Measurements from ENCODE around the gene SLC7A6.

SLC7A6 gene

GRCh38 chr16:68310437-68310773 lies 46.1 kb downstream of the SLC7A6 start:
- DNase-seq = peak in 1 of 3 donors; percentile 63

DNA sequence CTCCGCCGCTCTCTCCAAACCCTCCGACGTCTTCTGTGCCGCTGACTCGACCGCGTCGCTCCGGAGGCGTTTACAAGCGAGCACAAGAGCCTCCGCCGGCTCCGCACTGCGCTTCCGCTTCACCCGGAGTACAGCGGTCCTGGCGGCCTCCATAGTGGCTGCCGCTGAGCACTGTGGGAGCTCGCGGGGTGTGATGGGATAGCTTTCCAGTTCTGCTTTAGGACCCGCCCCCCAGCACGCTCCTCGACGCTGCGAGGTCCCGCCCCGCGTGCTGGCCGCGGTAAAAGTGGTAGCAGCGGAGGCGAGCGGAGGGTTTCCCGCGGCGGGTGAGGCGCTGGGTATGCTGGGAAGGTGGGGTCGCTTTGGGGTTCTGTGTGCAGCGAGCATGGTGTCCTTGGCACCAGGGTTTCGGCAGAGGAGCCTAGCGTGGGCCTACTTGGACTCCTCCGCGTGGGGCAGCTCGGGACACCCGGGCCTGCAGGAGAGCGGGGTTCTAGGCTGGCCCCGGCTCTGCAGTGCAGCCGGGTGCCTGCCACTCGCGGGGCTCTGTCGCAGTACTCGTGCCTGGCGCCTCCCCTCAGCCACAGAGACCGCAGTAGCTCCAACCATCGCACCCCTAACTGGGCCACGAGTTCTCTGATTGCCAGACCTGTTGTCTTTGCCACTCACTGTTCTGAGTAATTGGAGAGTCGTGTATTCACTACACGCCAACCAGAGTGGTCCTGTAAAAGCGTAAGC lies 46.6 kb downstream of the SLC7A6 start, which contains the start of the genes PRMT7 and SLC7A6OS:
TSS of gene PRMT7 (plus strand) at position 246 of the 738 bp plus-strand sequence. CDS start 4,961 bp downstream, outside the sequence.
TSS of gene SLC7A6OS (minus strand) at position 173 of the 738 bp plus-strand sequence. CDS start at position 153, 20 bp downstream.
- peak; percentile 93 to 96 (median 95) for DNase-seq

DNA sequence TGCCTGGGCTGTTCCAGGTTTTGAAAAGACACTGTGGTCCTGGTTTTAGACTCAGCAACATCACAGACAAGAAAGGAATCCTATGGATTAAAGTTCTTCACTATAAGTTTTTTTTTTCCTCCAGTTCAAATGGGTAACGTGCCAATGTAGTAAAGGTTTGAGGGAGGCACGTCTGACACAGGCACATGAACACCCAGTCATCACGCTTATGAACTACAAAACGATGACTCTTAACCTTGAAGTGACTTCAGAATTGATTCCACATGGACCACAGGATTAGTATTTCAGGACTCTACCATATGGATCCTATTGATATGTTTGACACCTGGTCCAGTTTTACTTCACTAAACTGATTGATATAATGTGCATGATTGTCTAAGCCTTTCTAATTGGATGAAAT lies 48.8 kb downstream of the SLC7A6 start:
- DNase-seq = no peak

- peak; percentile 26 to 55 (median 45) for DNase-seq
These were observed 55.0 kb downstream of the SLC7A6 start for GRCh38 chr16:68319185-68319908.

GRCh38 chr16:68324336-68324735 lies 60.0 kb downstream of the SLC7A6 start:
- DNase-seq = no peak

- no peak for DNase-seq
These were observed 60.5 kb downstream of the SLC7A6 start for GRCh38 chr16:68324780-68325357.

DNA sequence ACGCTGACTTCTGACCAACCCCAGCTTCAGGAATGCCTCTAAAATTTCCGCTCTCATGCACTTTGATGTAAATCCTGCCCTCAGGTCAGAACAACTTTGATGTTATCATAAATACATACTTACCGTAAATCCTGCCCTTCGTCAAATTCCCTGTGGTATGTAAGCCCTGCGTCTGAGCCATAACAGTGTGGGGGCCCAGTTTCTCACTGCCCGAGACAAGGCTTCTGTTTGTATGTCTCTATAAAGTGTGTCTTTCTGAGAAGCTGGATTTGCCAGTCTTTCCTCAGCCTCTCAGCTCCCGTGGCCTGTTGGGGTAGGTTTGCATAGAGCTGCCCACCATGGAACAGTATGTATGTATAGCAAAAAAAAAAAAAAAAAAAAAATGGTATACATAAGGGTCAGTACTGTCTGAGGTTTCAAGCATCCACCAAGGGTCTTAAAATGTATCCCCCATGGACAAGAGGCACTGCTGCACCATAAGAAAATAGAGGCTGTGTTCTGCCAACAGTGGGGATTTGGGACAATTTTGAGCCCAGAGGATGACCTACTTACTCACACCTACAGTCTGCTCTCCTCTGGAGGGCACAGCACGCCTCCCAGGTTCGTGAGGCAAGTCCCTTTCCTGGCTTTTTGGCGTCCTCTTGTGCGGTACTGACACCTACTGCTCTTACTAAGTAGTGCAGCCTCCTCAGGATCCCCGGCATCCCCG lies 64.0 kb downstream of the SLC7A6 start:
- DNase-seq = peak; percentile 82 to 87 (median 86)

GRCh38 chr16:68328860-68329390 lies 64.6 kb downstream of the SLC7A6 start:
- no peak for DNase-seq

- DNase-seq = peak in 1 of 3 donors; percentile 36
These were observed 67.6 kb downstream of the SLC7A6 start for GRCh38 chr16:68331879-68332410.

GRCh38 chr16:68332411-68333121 lies 68.2 kb downstream of the SLC7A6 start:
- DNase-seq = peak; percentile 62 to 75 (median 72)

- DNase-seq = no peak
These were observed 70.8 kb downstream of the SLC7A6 start for GRCh38 chr16:68335175-68335574.

DNA sequence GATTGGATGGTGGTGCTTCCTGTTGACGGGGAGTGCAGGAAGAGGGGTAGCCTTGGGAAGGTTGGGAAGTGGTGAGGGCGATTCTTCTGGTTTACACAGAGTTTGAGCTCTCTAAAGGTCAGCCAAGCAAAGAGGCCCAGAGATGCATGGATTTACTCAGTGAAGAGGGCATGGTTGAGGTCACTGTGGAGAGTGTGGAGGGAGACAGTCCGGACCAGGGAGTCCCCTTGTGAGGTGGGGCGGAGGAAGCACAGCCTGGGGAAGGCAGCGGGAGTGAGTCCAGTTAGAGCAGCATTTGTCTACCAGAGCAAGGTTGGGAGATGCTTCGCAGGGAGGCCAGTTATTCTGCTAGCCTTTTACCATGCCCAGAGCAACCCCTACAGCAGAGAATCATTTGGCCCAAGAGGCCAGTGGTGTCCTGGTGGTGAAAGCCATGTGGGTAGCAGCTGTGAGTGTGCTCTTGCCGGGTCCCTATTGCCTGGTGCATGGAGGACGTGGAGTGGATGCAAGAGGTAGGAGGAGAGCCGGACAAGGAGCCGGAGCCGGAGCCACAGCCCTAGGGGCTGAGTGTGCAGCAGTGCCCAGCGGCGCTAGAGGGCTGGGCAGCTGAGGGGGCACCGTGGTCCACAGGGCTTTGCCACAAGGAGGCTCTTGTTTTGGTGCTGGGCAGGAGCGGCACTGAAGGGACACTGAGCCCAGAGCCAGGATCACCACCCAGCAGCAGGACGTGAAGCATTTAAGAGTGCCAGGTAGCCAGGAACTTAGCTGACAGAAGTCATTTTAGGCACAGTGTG lies 74.2 kb downstream of the SLC7A6 start:
- DNase-seq = no peak

DNA sequence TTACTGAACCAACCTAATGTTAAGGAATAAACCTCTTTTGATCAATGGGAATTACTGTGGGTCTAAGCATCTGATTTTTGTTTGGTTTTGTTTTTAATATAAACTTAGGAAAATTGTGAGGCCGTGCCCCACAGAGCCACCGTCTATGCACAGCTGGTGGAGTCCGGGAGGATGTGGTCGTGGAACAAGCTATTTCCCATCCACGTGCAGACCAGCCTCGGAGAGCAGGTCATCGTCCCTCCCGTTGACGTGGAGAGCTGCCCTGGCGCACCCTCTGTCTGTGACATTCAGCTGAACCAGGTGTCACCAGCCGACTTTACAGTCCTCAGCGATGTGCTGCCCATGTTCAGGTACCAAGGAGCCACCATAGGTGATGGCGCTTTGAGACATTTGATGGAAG lies 74.9 kb downstream of the SLC7A6 start:
- no peak for DNase-seq

- DNase-seq = no peak
These were observed 78.3 kb downstream of the SLC7A6 start for GRCh38 chr16:68342620-68343019.

DNA sequence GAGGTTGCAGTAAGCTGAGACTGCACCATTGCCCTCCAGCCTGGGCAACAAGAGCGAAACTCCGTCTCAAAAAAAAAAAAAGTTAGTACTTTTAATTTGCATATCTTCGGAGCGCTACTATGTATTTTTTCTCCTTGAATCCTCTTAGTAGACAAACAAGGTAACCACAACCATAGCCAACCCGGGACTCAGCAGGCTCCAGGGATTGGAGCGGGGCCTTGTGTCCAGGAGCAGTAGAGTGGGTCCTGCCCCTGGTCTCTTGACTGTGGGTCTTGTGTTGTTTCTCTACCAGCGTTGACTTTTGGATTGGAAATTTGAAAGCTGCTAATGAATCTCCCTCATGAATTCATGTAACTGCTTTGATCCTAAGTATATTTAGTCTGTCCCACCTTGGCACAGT lies 78.8 kb downstream of the SLC7A6 start:
- DNase-seq = no peak

DNA sequence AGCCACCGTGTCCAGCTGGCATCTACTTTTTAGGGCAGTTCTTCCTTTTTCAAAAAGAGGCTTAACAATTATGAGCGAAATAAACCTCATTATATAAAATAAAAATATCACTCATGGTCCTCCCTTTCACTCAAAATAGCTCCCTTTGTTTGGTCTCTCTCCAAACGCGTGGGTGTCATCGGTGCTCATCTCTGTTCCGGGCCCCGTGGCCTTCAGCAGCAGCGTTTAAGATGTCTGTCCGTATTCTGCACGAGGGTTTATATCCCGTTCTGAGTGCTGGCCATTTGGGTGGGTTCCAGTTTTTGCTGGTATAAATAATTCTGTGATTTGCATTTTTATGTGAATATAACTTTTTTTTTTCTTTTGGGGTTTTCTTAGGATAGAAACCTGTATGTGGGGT lies 79.9 kb downstream of the SLC7A6 start:
- DNase-seq = no peak

DNA sequence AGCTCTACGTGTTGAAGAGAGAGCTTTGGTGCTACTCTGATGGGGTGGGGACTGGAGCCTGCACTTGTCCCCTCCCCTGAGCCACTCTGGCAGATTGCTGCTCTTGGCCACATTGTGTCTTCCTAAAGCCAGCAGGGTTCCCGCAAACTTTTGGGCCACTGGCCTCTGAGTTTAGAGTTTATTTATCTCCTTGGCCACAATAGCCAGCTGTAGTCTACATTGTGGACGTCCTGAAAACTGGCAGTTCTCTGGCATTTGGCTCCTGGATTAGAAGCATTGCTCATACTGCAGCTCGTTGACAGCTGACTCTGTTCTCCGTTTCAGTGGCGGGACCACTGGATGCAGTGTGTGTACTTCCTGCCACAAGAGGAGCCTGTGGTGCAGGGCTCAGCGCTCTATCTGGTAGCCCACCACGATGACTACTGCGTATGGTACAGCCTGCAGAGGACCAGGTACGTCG lies 81.1 kb downstream of the SLC7A6 start:
- DNase-seq = no peak

DNA sequence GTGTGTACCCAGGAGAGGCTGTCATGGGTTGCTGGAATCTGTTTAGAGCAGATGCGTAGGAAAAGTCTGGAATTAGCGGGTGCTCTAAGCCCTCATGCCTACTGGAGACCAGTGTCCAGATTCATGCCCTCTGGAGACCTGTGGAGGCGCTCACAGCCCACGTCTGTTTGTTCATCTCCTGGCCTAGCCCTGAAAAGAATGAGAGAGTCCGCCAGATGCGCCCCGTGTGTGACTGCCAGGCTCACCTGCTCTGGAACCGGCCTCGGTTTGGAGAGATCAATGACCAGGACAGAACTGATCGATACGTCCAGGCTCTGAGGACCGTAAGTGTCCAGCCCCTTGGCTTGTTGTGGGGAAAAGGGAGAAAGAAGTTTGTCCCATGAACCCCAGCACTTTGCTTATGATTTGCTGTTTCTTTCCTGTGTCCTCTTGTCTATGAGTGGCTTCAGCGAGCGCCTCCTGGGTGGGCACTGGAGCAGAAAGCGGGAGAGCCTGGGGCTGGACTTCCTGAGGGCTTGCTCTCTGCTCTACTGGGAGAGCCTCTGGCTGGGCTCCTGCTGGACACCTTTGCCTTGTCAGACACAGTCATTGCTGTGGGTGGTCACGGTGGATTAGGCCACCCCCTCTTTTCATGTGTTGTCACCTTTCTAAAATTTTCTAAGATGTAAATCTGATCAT lies 81.8 kb downstream of the SLC7A6 start:
- no peak for DNase-seq

DNA sequence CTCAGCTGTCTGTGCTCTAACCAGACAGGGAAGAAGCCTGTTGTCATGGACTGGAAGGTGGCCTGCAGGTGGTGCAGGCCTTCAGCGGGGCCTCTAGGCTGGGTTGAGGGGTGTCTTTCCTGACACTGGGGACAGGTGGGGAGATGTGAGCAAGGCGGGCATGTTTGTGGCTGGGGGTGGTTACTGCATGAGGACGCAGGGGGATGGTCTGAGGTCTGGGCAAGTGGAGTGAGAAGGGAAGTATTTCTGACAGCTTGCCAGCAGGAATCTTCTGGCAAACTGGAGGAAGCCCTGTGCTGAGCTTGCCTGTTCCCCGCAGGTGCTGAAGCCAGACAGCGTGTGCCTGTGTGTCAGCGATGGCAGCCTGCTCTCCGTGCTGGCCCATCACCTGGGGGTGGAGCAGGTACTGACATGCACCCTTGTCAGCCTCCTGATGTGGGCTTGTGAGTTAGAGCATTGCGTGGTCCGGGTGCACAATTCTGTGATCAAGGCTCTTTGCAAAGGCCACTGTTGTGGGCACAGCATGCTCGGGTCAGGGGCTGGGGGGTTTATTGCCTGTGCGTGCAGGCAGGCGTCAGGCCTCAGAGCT lies 82.7 kb downstream of the SLC7A6 start:
- DNase-seq = no peak

DNA sequence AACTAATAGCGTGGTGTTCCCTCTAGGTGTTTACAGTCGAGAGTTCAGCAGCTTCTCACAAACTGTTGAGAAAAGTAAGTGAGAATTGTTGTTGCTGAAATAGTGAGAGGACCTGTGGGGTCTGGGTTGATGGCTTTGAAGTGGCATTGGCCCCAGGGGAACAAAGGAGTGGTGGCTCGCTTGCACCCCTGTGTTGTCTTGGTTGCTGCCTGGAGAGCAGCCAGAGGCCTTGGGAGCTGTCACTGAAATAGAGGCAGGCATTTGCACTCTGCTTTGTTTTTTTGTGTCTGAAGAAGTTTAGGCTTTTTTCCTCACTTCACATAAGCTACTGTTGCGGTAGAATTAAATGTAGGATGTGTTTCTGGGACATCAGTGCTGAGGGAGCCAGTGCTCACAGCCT lies 83.3 kb downstream of the SLC7A6 start:
- no peak for DNase-seq
